H1 (cell line): ENCODE data around the gene GUCY1A1. TPM values are rescaled to one million over a fixed set of nuclear protein-coding genes. Genes with fewer than 3 reads are reported as not detected.

Experiments
- CTCF ChIA-PET: fragments of 300-600 bp; sonication (Branson Sonifier 250); formaldehyde crosslinking; loops from one replicate; lab custom pipeline; 2021; ENCODE audit not compliant: partially characterized antibody; lab: Charles Lee
- POLR2A ChIA-PET: fragments of 300-600 bp; sonication (Branson Sonifier 250); formaldehyde crosslinking; loops from one replicate; lab custom pipeline; 2021; ENCODE audit warnings: inconsistent platforms; ENCODE audit not compliant: partially characterized antibody; lab: Charles Lee
- DNase-seq, 2 experiments: peaks; one replicate each; pipeline versions ENCODE4 v3.0.0 to v3.0.0-alpha.2; 2010 to 2022; ENCODE audit warnings: low spot score in 2 of 2, low read depth in 1 of 2, mixed read lengths in 1 of 2
- FAIRE-seq: peaks from 2 replicates; lab custom pipeline; 2011; peaks lifted over from hg19 to GRCh38; lab: Jason Lieb, UNC
- H2AFZ ChIP-seq: 2 replicates; pipeline ENCODE4 v1.8.1; 2012; ENCODE audit warnings: low read length, inconsistent platforms
- H2AK5ac ChIP-seq: 2 replicates; pipeline ENCODE4 v1.6.1; 2013; ENCODE audit warnings: low read depth, low read length
- H2BK120ac ChIP-seq: replicated peaks from 2 replicates; pipeline ENCODE3; 2013; ENCODE audit warnings: low read depth, low read length, inconsistent platforms
- H2BK12ac ChIP-seq: 2 replicates; pipeline ENCODE4 v1.6.1; 2013; ENCODE audit warnings: low read depth, low read length
- H2BK15ac ChIP-seq: 2 replicates; pipeline ENCODE4 v1.6.1; 2013; ENCODE audit warnings: low read length
- H2BK20ac ChIP-seq: 2 replicates; pipeline ENCODE4 v1.6.1; 2013; ENCODE audit warnings: low read length
- H2BK5ac ChIP-seq: 2 replicates; pipeline ENCODE4 v1.6.1; 2013; ENCODE audit warnings: low read depth, low read length
- H3K14ac ChIP-seq: 2 replicates; pipeline ENCODE4 v1.6.1; 2013; ENCODE audit warnings: inconsistent platforms; ENCODE audit not compliant: insufficient read length
- H3K18ac ChIP-seq: 2 replicates; pipeline ENCODE4 v1.6.1; 2013; ENCODE audit warnings: low read length; ENCODE audit errors: extremely low read depth
- H3K23ac ChIP-seq: 2 replicates; pipeline ENCODE4 v1.6.1; 2013; ENCODE audit warnings: inconsistent platforms; ENCODE audit not compliant: insufficient read length
- H3K23me2 ChIP-seq: 2 replicates; pipeline ENCODE4 v1.6.1; 2013; ENCODE audit warnings: low read depth, low read length
- H3K27ac ChIP-seq: 2 replicates; pipeline ENCODE4 v1.6.1; 2011; ENCODE audit warnings: low read depth, low read length, inconsistent platforms
- H3K27me3 ChIP-seq, 4 experiments: replicated peaks in 1 of 4; 1 replicate in 1 of 4; 2 replicates in 3 of 4; pipeline versions ENCODE4 v1.6.1 to v1.8.1; 2011 to 2013; ENCODE audit warnings: low read length in 3 of 4, mild to moderate bottlenecking in 3 of 4, inconsistent platforms in 2 of 4, mixed read lengths in 2 of 4, moderate library complexity in 1 of 4; ENCODE audit not compliant: control insufficient read depth in 3 of 4, insufficient read depth in 3 of 4; ENCODE audit errors: extremely low read depth in 1 of 4
- H3K36me3 ChIP-seq, 4 experiments: 2 replicates each; pipeline versions ENCODE4 v1.6.1 to v1.8.1; 2011 to 2013; ENCODE audit warnings: mild to moderate bottlenecking in 4 of 4, low read length in 3 of 4, moderate library complexity in 2 of 4, control low read depth in 1 of 4, inconsistent platforms in 1 of 4; ENCODE audit not compliant: insufficient read depth in 4 of 4, control insufficient read depth in 2 of 4
- H3K4ac ChIP-seq: replicated peaks from 2 replicates; pipeline ENCODE3; 2013; ENCODE audit warnings: low read length, low read depth, mixed read lengths, inconsistent platforms; ENCODE audit not compliant: insufficient read length
- H3K4me1 ChIP-seq, 4 experiments: replicated peaks in 1 of 4; 1 replicate in 1 of 4; 2 replicates in 3 of 4; pipeline versions ENCODE4 v1.6.1 to v1.8.1; 2011 to 2013; ENCODE audit warnings: low read length in 3 of 4, inconsistent platforms in 2 of 4, mixed read lengths in 1 of 4; ENCODE audit not compliant: insufficient read depth in 4 of 4, control insufficient read depth in 3 of 4
- H3K4me2 ChIP-seq, 2 experiments: 2 replicates each; pipeline versions ENCODE4 v1.6.1 to v1.8.1; 2011 to 2013; ENCODE audit warnings: low read depth in 2 of 2, low read length in 2 of 2, control low read depth in 1 of 2, inconsistent platforms in 1 of 2, mild to moderate bottlenecking in 1 of 2; ENCODE audit not compliant: insufficient read depth in 1 of 2
- H3K4me3 ChIP-seq, 4 experiments: fragments of 200-600, 300-600 bp in 1 of 4; sonication (generic), shearing (Covaris generic), sonication (Bioruptor Twin) in 1 of 4; 2 replicates each; pipeline versions ENCODE4 v1.5.1 to v1.8.1; 2011 to 2016; ENCODE audit warnings: low read length in 4 of 4, low read depth in 3 of 4, control low read depth in 2 of 4, inconsistent platforms in 2 of 4, mild to moderate bottlenecking in 2 of 4, mixed read lengths in 1 of 4, moderate library complexity in 1 of 4; ENCODE audit not compliant: insufficient read depth in 2 of 4; ENCODE audit errors: extremely low read depth in 1 of 4
- H3K56ac ChIP-seq: replicated peaks from 2 replicates; pipeline ENCODE3; 2013; ENCODE audit warnings: low read depth, mild to moderate bottlenecking, mixed read lengths, low read length, inconsistent platforms; ENCODE audit not compliant: insufficient read length
- H3K79me1 ChIP-seq: 2 replicates; pipeline ENCODE4 v1.6.1; 2013; ENCODE audit warnings: low read depth, low read length, control low read depth
- H3K79me2 ChIP-seq, 2 experiments: 2 replicates each; pipeline versions ENCODE4 v1.6.1 to v1.8.1; 2012 to 2013; ENCODE audit warnings: low read length in 2 of 2, mild to moderate bottlenecking in 2 of 2, inconsistent platforms in 1 of 2; ENCODE audit not compliant: insufficient read depth in 2 of 2, control insufficient read depth in 1 of 2
- H3K9ac ChIP-seq, 4 experiments: replicated peaks in 1 of 4; 1 replicate in 1 of 4; 2 replicates in 3 of 4; pipeline versions ENCODE4 v1.6.1 to v1.8.1; 2011 to 2013; ENCODE audit warnings: low read depth in 3 of 4, low read length in 3 of 4, control low read depth in 2 of 4, mild to moderate bottlenecking in 2 of 4, moderate library complexity in 2 of 4, inconsistent platforms in 1 of 4; ENCODE audit errors: extremely low read depth in 1 of 4
- H3K9me3 ChIP-seq, 2 experiments: 2 replicates each; pipeline versions ENCODE4 v1.6.1 to v1.8.1; 2012 to 2013; ENCODE audit warnings: mild to moderate bottlenecking in 2 of 2, moderate library complexity in 2 of 2, control low read depth in 1 of 2, inconsistent platforms in 1 of 2, low read depth in 1 of 2, low read length in 1 of 2, mixed read lengths in 1 of 2; ENCODE audit not compliant: insufficient read depth in 2 of 2
- H4K20me1 ChIP-seq, 2 experiments: replicated peaks in 1 of 2; 2 replicates each; pipeline versions ENCODE3 to v1.8.1; 2011 to 2013; ENCODE audit warnings: inconsistent platforms in 2 of 2, low read length in 2 of 2, mild to moderate bottlenecking in 1 of 2; ENCODE audit not compliant: insufficient read depth in 2 of 2, control insufficient read depth in 1 of 2
- H4K5ac ChIP-seq: 2 replicates; pipeline ENCODE4 v1.6.1; 2013; ENCODE audit warnings: low read length, low read depth, mixed read lengths, inconsistent platforms; ENCODE audit not compliant: insufficient read length
- H4K8ac ChIP-seq: 2 replicates; pipeline ENCODE4 v1.8.0; 2013; ENCODE audit warnings: mild to moderate bottlenecking, moderate library complexity, low read length, inconsistent platforms; ENCODE audit not compliant: insufficient read depth; ENCODE audit errors: extremely low read depth
- H4K91ac ChIP-seq: replicated peaks from 2 replicates; pipeline ENCODE3; 2013; ENCODE audit warnings: low read length, mixed read lengths, inconsistent platforms; ENCODE audit not compliant: insufficient read length
- KDM4A ChIP-seq: IDR thresholded peaks from one replicate; pipeline ENCODE4 v1.7.1; 2012; ENCODE audit warnings: low read depth, mild to moderate bottlenecking, moderate library complexity, low read length, inconsistent platforms; ENCODE audit not compliant: severe bottlenecking
- SIN3A ChIP-seq, 2 experiments: IDR thresholded peaks in 1 of 2; conservative IDR thresholded peaks in 1 of 2; 2 replicates each; pipeline ENCODE4 v1.6.1; 2011 to 2012; ENCODE audit warnings: low read length in 2 of 2, improper control_type of control experiment in 1 of 2, low read depth in 1 of 2, mild to moderate bottlenecking in 1 of 2
- WGBS, 2 experiments: shearing (Covaris generic) in 1 of 2; methylation state at CpG; one replicate each; pipeline versions ENCODE4 v1.1.6 to v1.1.7; 2013 to 2015; ENCODE audit warnings: low lambda C conversion rate in 2 of 2, mixed read lengths in 2 of 2, inconsistent platforms in 1 of 2, low coverage in 1 of 2, missing lambda C conversion rate in 1 of 2; ENCODE audit not compliant: insufficient replicate concordance in 2 of 2, insufficient coverage in 1 of 2, insufficient read length in 1 of 2; ENCODE audit errors: extremely low coverage in 1 of 2, missing lambda C conversion rate in 1 of 2; 5-methylcytosine and 5-hydroxymethylcytosine counted together
- polyA plus RNA-seq, 7 experiments: library from polyadenylated mRNA; depleted of rRNA in 3 of 7; stranded (reverse) in 5 of 7; unstranded in 2 of 7; fragments of >200 nt in 5 of 7; fragments of 200-250 nt in 2 of 7; gene quantifications; 1 replicate in 5 of 7; 2 replicates in 1 of 7; 4 replicates in 1 of 7; pipeline versions ENCODE4 v1.2.1 to v1.2.3, GENCODE V29; 2011 to 2013; ENCODE audit warnings: missing spikeins in 2 of 7, mixed read lengths in 2 of 7
- total RNA-seq: library from RNA; stranded (reverse); fragmentation: NEBNext Ultra II Directional; extraction: Animal tissue kit (Norgen Biotek cat#: 25700); gene quantifications from 2 replicates; pipeline ENCODE4 v1.2.1, GENCODE V29; 2021

Gene GUCY1A1
- total and polyA plus RNA-seq, 2 of the 8 experiments (the other 6 are each of a cell fraction or from before 2014, with no cell fraction given): not detected

GRCh38 chr4:155745984-155746383 lies 79.3 kb downstream of the GUCY1A1 start:
- H3K14ac ChIP-seq: no peak overlapping the region
- no peak for TF ChIP-seq SIN3A (conservative IDR thresholded peaks at IDR 0.05 in 1 of 2, IDR thresholded peaks at IDR 0.05 in 1 of 2; ENCODE audit: low read depth in 1 of 2, low read length in 2 of 2)
- TF ChIP-seq KDM4A: no peak
- H3K4me2 ChIP-seq: no peak overlapping the region
- no peak overlapping the region for H2BK20ac ChIP-seq
- H3K18ac ChIP-seq: no peak overlapping the region
- DNase-seq (no peak), FAIRE-seq (no peak)
- no peak overlapping the region for H2AK5ac ChIP-seq
- H2BK15ac ChIP-seq: no peak overlapping the region
- no peak overlapping the region for H2BK120ac ChIP-seq
- H4K5ac ChIP-seq: no peak overlapping the region
- H3K27ac ChIP-seq: no peak overlapping the region
- no peaks in the 10 kb centered on the region for H3K27me3 ChIP-seq
- H3K9me3 ChIP-seq: no peaks in the 10 kb centered on the region
- H2BK5ac ChIP-seq: no peak overlapping the region
- no peak overlapping the region for H4K8ac ChIP-seq
- H3K4ac ChIP-seq: no peak overlapping the region
- H2BK12ac ChIP-seq: no peak overlapping the region
- POLR2A ChIA-PET: no interaction called here
- no peak overlapping the region for H2AFZ ChIP-seq
- H3K4me3 ChIP-seq: no peak overlapping the region
- no peaks in the 10 kb centered on the region for H3K23me2 ChIP-seq
- H3K9ac ChIP-seq: no peak overlapping the region
- no peaks in the 10 kb centered on the region for H3K4me1 ChIP-seq
- no peaks in the 10 kb centered on the region for H3K36me3 ChIP-seq
- CTCF ChIA-PET: interaction anchor here (0.8 to 1.4 kb wide), 3 partner anchors 13 to 157 kb away, joined by 3 to 4 read pairs (median 4); partner anchors contain the start of genes GUCY1B1 and TDO2
- H3K23ac ChIP-seq: no peak overlapping the region
- no peaks in the 10 kb centered on the region for H3K79me2 ChIP-seq
- H3K79me1 ChIP-seq: no peaks in the 10 kb centered on the region
- H4K20me1 ChIP-seq: no peaks in the 10 kb centered on the region
- H4K91ac ChIP-seq: no peak overlapping the region
- H3K56ac ChIP-seq: no peak overlapping the region
- 88% methylated on average over 5 of the region's 5 CpGs; no CpG with 5 or more reads in 1 of the 2 experiments for WGBS, 2 experiments
